ENCODE measurements around the gene CDHR2.

- TF ChIP-seq EZH2 (IDR thresholded peaks at IDR 0.05; ENCODE audit: insufficient read depth, poor library complexity, severe bottlenecking) (no peak), EZH2phosphoT487 (IDR thresholded peaks at IDR 0.05; ENCODE audit: insufficient read depth, low read depth) (no peak)
Measured at GRCh38 chr5:176532795-176533194, 16.3 kb upstream of the CDHR2 start.
